ENCODE results near the gene OGA. TPM values are rescaled to one million over a fixed set of nuclear protein-coding genes. Genes with fewer than 3 reads are reported as not detected.

OGA gene
- total and polyA plus RNA-seq, 2 of the 8 experiments (the other 6 are each of a cell fraction or from before 2014, with no cell fraction given) = 31.2 to 107 TPM

- TF ChIP-seq SRF (IDR thresholded peaks at IDR 0.05; ENCODE audit: low read depth, low read length) = no peak
- no peak for TF ChIP-seq TCF12 (IDR thresholded peaks at IDR 0.05; ENCODE audit: low read depth, low read length)
- TF ChIP-seq GTF2F1 (IDR thresholded peaks at IDR 0.05; ENCODE audit: borderline replicate concordance, low read depth, low read length) = no peak
Measured at GRCh38 chr10:101867931-101868330, 49.7 kb upstream of the OGA start (continued).

Measured in H1 (cell line).